Activated CD4-positive, CD25-positive, alpha-beta regulatory T cell treated with anti-CD3 and anti-CD28 coated beads, Interleukin-2, amount 50 U/mL, for 16 hours (primary cell): ENCODE results near the gene HMG20B.

Experiments used
- DNase-seq: peaks from one replicate; pipeline ENCODE4 v3.0.0-alpha.2; 2020; ENCODE audit warnings: low read depth, low spot score

The HMG20B gene

GRCh38 chr19:3620817-3621547 is 48.2 kb downstream of the HMG20B start:
- no peak for DNase-seq

GRCh38 chr19:3621689-3622088 is 48.9 kb downstream of the HMG20B start:
- no peak for DNase-seq

- no peak for DNase-seq
Observed at GRCh38 chr19:3622224-3622623, 49.5 kb downstream of the HMG20B start.

GRCh38 chr19:3623716-3624115 is 51.0 kb downstream of the HMG20B start:
- DNase-seq = no peak

DNA sequence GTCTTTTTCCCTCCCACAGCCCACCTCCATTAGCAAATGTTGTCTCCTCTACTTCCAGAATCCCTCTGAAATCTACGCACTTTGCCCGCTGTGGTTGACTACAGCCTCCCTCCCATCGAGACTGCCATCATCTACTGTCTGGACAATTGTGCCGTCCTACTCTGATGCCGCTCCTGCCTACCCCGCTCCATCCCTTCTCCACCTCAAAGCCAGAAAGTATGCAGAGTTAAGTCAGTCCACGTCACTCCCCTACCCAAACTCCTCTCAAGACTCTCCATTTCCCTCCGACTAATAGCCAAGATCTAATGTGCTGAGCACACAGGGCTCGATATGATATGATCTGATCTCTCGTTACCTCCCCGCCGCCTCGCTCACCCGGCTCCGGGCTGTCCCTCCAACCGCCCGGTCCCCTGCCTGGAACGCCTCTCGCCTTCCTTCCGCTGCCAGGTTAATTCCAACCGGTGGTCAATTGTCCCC is 53.3 kb downstream of the HMG20B start:
- DNase-seq = no peak

GRCh38 chr19:3626473-3627350 is 54.0 kb downstream of the HMG20B start, which contains the start of gene CACTIN:
Gene CACTIN, minus strand, starts transcription at chr19:3626790. Its CDS starts 28 bp downstream, at chr19:3626762.
- peak; percentile 99 for DNase-seq

DNA sequence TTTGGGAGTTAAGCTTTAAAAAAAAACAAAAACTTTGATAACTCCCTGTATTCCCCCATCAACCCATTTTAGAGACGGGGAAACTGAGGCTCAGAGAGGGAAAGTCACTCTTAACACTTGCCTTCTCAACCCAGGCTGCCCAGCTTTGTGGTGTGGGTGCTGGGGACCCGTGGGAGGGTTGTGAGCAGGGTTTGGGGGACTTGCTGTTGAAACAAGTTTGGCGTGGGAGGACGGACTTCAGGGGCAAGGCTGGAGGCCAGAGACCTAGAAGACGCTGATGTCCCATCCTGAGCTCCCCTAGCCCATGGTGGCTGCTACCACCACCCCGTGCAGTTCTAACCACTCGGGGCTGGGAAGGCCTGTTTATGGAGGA is 54.6 kb downstream of the HMG20B start:
- no peak for DNase-seq
